Renal pelvis (tissue), 4 donors: ENCODE measurements around the gene ANKRD44. TPM values are rescaled to one million over a fixed set of nuclear protein-coding genes. Genes with fewer than 3 reads are reported as not detected.
A peak's percentile ranks its signal among the peaks of the same experiment; 100 is the strongest.

Experiments used
- DNase-seq: peaks from one replicate; pipeline ENCODE4 v3.0.0-alpha.2; 2013
- polyA plus RNA-seq, 3 donors: library from polyadenylated mRNA; unstranded; fragments of 120-200 nt; gene quantifications; one replicate each; pipeline ENCODE4 v1.2.1, GENCODE V29; 2013; ENCODE audit not compliant: insufficient read length in 3 of 3

ANKRD44 gene
- polyA plus RNA-seq, 3 donors: 8.8 to 13.3 (median 12.6) TPM

DNA sequence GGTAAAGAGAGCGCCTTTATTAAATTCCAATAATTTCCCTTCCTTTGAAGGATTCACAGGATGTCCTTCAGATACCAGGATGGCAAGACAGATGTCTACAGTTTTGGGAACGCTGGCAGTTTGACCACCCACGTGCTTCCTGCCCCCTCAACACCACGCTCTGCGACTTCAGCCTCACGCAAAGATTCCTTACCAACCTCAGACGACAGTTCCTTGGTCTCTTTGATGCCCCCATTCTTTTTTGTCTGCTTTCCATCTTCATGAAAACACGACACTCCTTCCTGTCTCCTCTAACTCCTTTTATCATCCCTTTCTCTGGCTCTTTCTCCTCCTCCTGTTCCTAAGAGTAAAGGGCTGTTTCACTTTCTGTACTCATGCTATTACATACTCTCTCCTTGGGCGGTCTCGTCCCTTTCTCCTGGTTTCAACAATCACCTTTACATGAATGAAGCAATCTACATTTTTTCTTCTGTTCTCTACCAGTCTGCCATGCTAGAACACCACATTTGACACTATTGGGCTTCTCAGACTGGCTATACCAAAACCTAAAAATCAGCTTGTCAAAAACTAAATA, 194.2 kb downstream of the ANKRD44 start:
- no peak for DNase-seq

DNA sequence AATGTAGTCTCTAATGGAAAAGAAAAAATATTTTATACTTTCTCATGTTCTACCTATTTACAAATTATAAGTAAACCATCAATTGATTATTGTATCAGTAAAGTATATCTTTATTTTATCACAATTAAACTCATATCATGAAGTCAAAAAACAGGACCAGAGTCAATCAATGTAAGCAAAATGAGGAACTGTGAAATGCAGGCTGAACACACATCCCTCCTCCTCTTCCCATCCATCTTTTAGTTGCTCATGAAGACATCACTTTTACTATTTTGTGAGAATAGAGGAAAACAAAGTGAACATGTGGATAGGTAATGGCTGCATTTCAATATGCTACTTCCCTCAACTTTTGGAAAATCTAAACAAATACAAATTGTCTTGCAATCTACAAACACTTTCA, 195.3 kb downstream of the ANKRD44 start:
- no peak for DNase-seq

DNA sequence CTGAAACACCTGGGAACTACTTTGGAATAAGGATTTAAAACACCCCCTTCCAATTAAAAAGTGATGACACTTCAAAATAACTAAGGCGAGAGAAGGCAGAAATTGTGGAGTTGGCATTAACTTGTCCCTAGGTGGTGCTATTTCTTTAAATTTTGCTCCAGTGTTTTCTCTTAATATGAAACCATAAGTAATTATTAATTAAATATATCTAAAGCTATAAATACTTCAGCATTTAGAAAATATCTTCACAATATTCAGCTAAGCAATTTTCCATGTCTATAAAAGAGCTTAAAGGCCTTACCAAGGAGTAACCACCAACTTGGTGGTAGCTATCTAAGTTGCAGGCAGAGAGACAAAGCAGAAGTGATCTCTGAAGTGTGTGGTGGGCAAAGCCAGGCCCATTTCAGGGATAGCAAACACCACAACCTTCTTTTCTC, 197.3 kb downstream of the ANKRD44 start:
- DNase-seq: no peak

DNA sequence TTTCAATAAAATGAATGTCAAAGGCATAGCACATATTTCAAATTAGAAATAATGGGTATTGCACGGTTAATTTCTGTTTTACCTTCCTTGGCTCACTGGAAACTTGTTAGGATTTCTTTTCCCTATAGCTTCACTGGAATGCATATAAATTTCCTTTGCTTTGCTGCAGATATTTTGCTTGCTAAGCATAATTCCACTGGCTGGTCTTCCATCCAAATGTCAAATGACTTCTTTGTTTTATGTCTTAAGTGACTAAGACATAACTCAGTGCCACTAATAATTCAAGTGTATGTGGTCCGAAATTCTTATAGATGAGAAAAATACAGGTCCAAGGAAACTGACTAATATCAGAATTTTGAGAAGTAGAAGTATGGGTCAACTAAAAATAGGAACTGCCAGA, 201.3 kb downstream of the ANKRD44 start:
- no peak for DNase-seq

DNA sequence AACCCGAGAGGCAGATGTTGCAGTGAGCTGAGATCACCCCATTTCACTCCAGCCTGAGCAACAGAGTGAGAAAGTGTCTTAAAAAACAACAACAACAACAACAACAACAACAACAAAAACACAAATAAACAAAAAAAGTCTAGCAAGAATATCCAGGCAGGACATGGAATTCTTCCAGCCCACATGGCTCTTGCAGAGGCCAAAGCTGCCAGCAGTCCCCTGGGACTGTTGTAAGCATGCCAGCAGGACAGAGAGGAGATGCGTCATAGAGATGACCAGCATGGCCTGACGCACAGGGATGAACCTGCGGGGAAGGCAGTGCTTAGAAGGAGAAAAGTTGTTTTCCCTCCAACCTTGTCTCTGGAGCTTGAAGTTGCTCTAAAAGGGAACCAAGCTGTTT, 201.8 kb downstream of the ANKRD44 start:
- no peak for DNase-seq

DNA sequence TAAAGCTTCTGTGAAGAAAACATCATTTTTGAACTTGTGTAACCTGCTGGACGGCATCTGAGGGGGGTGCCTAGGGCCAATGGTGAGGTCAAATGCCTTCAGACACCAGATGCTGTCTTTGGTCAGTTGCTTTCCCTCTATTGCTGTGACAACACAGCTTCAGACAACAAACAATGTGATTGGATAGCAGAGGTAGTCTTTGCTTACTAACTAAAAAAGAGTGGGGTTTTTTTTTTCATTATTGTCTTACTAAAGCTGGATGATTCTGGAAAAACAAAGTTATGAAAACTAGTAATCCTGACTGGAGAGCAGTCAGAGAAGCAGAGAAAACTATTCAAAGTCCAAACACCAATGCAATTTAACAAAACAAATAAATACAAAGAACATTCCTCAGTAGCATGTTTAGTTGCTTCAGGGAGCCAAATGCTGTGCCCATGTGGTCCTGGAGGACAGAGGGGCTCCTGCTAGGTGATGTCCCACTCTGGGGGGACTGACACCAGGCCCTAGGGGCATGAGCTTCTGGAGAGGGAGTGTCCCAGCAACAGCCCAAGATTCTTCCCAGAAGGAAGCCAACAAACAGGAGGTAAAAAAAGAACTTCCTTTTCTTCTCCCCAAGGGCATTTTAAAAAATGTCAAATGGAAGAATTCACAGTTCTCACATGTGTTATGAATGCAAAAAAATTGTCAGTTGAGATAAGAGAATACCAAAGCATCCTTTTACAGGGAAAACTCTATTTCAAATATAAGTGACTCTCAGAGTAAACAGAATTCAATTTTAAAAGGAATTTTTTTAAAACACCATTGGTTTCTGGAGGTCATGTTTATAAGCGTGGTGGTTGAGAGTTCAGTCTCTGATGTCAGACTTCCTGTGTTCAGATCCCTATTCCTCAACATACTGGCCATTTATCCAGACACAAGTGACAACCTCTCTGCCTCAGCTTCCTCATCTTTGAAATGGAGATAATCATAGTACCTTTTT, 203.0 kb downstream of the ANKRD44 start:
- DNase-seq: no peak

DNA sequence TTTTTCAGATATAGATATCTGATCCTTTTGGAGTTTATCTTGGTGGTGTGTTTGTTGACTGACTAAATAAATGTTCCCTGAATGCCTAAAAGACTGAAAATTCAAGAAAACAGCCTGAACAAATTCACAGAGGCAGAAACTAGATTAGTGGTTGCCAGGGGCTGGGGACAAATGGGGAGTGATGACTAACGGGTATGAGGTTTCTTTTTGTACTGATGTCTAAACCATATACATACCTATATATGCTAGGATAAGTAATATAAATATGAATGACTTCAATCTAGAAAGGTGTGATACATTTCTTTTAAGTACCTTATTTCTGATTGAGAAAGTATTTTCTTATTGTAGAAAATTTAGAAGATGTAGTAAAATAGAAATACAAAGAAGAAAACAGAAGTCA, 207.2 kb downstream of the ANKRD44 start:
- no peak for DNase-seq

DNA sequence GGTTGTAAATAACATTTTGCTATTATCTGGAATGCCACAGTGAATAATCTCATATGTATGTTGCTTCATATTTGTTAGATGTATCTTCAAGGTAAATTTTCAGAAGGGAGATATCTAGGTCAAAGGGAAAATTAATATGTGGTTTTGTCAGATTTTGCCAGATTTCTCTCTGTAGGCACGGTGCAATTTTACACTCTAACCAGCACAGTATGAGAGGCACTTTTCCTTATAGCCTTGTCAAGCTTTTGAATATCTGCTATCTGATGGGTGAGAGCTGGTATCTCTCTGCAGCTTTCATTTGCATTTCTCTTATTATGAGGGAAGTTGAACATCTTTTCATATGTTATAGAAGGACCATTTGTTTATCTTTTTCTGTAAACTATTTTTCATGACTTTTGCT, 208.3 kb downstream of the ANKRD44 start:
- DNase-seq: no peak

DNA sequence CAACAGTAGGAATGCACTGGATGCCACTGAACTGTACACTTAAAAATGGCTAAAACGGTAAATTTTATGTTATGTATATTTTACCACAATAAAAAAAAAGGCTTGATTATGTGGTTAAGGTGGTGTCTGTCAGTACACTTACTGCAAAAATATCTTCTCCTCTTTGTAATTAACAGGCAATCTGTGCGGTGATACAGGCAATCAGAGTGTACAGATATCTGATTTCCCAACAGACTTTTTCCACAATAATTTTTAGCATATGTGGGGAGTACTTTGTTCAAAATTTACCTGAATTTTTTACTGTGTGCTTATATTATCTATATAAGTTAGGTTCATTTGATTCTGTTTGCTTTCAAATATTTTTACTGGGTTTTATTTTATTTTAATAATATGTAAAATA, 209.1 kb downstream of the ANKRD44 start:
- no peak for DNase-seq

DNA sequence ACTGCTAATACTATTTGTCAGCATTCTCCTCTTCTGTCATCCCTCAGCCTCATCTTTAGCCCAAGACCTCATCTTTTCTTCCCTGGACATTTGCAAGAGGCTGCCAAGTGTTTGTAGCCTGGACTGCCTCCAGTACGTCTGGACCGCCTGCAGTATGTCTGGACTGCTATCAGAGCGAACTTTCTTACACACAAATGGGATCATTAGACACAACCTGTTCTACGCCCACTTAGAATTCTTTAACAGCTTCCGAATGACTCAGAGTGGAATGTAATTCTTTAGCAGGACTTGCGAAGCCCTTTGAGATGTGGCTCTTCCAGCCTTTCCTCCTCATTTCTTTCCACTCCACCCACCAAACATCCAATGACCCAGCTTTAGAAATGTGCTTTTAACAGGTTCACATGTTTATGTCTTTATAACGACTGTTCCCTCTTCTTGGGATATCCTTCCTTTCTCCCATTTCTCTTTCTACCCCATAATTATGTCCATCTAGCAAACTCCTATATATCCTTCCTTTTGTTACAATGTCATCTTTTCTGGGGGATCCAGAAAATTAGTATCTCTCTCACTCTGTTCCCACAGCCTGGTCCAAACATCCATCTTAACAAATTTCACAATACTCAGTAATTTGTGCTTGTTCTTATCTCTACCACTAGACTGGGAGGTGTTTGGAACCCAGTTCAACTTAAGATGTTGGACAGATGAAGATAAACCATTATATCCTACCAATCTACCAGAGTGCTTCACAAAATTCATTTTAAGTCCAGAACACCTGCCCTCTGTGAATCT, 212.8 kb downstream of the ANKRD44 start:
- no peak for DNase-seq

DNA sequence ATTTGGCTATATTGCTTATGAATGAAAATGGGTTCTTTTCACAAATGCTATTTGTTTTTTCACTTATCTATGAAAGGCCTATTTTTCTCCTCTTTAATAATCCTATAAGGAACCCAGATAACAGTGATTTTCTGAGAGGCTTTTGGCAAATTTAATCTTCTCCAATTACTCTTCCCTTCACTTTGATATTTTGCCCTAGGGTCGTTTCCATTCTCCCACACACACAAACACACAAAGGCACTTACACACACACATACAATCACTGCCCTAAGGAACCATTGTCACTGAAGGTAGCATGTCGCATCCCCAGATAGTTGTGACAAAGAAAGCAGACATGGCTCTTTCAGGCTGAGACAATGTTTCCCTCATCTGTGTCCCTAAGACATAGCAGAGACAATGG, 213.9 kb downstream of the ANKRD44 start:
- DNase-seq: no peak

DNA sequence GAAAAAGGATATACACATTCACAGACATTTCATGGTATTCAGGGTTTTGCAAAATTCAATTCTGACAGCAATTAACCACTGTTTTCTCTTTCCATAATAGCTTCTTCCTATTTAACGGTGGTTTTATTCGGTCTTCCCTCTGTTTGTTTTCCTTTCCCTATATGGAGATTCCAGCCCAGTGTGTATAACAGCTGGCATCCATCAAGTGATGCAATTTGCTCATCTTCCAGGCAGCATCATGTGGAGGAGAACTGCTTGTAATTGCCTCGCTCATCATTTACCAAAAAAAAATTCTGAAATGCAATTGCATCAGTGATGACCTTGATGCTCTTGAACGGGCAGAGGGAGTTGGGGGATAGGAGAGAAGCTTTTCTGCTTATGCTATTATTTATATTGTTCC, 218.1 kb downstream of the ANKRD44 start:
- peak; percentile 83 for DNase-seq

DNA sequence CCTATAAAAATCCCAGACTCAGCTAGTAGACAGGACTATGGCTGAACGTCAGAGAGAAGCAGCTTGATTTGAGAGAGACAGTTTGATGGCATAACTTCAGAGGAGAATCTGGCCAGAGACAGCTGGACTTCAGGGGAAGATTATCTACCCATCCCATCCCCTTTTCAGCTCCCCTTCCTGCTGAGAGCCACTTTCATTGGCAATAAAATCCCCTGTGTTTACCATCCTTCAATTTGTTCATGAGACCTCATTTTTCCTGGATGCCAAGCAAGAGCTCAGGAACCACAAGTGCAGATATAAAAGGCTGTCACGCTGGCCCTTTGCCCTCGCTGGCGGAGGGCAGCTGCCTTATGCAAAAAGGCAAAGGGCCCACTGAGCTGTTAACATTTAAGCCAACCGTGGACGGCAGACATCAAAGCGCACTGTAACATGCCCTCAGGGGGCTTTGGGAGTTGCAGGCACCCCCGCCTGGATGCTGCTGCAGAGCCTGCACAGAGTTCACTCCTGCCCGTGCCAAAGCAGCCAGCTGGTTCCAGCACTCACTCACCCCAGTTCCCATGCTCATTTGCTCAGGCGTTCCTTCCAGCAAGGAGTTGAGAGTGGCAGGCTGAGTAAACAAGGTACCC, 219.7 kb downstream of the ANKRD44 start:
- no peak for DNase-seq

DNA sequence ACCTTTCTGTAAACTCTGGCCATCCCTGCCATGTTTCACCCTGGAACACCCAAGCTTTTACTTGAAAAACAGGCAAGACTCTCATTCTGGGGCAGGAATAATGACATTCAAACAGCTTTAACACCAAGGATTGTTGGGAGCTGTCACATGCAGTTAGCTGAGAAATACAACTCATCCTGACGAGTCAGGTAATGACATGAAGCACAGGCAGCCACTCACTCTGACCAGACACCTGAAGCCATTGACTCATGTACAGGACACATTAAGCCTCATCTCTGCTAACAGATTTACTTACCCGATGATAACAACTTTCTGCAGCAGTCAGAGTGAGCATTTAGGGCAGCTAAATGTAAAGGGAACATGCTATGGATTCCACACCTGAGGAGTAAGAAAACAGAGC, 220.9 kb downstream of the ANKRD44 start:
- no peak for DNase-seq

DNA sequence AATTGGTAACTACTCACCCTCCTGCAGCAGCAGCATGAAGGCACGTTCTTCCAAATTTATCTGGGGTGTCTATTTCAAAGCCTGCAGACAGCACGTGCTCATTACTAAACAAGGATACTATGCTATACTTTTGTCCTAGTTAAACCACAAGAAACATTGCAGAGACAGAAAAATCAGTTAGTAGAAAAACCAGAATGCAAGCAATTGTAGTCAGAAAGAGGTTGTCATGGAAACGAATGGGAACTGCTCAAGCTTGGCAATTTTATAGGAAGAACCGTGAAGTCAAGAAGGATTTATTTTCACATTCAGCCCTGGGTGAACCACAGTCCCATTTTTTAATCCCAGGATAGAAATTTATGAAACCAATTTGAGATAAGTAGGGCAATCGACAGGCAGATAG, 221.9 kb downstream of the ANKRD44 start:
- peak; percentile 69 for DNase-seq

DNA sequence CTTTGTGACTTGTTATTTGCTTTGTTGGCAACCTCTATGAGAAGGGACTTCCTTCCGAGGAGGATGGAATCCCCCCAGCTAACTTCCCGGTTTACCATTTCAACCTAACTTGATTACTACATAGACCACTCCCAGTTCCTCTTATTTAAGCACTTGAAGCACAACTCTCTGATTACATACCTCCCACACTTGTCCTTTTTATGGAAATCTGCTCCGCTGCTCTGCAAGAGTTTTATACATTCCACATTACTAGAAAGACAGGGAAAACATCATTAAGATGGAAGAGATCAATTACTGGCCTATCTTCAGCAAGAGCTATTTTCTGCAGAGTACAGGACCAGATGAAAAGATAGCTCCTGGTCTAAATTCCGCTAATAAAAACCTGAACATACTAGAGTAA, 224.1 kb downstream of the ANKRD44 start:
- no peak for DNase-seq

DNA sequence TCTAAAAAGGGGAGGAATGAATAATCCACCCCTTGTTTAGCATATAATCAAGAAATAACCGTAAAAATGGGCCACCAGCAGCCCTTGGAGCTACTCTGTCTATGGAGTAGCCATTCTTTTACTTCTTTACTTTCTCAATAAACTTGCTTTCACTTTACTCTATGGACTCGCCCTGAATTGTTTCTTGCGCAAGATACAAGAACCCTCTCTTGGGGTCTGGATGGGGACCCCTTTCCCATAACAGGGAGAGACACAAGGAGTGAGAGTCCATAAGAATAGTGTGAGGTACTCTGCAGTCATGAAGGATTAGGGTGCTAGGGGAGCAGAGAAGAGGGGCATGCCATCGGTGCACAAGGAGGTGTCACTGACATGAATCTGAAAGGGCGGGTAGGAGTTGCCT, 224.9 kb downstream of the ANKRD44 start:
- no peak for DNase-seq

DNA sequence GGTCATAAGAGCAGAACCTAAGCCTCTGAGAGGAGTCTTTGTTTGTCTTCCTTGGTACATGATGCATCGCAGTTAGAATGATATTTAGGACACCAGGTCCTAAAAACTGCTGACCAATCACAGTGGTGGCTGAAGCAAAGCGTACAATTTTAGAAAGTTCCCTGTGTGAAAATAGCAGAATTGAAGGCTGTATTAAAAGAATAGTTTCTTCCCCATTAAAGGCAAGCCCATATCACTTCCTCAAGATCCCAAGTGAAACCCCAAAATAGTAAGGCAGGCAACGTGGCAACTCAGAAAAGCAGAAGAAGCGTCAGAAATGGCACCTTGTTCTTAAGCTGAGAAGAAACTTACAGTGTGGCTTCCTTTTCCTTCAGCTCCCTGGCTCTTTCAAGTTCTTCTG, 229.3 kb downstream of the ANKRD44 start:
- no peak for DNase-seq

DNA sequence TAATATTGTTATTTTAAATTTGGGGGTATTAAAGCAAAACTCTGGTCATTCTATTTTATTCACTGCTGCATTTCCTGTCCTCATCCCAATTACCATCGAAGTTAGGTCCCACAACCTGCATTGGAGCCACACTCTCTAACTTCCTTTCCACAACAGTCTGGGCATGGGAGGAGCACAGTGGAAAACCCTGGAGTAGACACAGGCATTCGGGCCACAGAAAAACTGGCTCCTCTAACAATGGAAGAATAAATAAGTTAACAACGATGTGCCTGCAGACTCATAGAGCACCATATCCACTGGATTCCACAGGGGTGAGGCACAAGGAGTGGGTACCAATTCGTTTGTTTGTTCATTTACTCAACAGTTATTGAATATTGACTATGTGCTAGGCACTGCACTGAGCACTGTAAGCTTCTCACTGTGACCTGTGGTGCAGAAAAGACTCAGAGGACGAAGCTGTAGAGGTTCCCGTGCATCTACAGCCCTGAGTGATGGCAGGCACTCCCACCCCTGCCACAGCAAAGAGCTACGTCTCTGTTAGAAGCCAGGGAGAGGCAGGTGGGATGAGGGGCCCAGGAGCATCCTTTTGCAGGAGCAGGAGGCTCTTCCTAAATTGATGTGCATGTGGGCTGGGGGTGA, 229.9 kb downstream of the ANKRD44 start:
- no peak for DNase-seq

DNA sequence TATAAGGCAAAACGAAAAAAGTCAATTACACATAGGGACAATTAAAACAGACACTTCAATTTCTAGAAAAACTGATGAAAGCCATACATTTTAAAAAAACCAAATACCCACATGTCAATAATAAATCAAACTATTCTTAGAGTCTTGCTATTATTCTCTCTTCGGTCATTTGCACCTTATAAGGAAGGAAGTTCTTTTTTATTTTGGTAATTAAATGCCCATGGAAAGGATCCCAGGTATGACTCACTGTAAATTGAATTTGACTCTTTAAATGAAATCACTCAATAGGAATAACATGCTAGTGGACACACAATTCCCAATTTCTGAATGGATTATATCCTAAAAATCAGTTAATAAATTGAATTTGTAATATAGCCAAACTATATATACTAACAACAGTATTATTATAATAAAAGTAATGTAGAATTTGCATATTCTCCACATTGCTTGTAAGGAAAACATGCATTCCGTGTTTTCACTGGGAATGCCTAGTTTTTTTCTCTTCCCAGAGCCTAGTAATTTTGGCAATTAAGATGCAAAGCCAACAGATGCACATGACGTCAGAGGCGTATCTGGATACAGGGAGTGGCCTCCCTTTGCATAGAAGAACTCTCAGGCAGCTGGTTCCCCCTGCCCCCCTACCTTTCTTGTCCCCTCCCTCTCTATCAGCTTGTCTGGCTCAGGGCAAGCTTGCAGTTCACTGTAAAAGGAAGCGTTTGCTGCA, 230.6 kb downstream of the ANKRD44 start:
- DNase-seq: no peak

DNA sequence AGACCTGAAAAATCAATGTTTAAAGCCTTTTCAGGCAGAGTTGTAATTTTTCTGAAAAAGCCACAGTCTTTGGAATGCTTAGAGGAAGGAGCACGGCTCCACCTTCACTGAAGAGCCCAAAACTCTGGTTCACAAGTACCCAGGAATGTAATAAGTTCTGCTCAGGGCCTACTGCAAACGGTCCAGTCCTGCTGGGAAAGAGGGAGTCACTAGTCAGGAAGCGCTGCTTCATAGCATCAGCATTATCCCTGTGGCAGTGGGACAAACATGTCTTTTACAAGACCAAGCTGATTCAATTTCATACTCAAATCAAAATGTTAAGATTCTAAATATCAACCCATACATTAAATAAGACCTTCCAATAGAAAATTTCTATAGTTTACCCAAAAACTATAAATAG, 231.2 kb downstream of the ANKRD44 start:
- DNase-seq: no peak
